ENCODE measurements around the gene UBE2E2. TPM values are rescaled to one million over a fixed set of nuclear protein-coding genes. Genes with fewer than 3 reads are reported as not detected.

UBE2E2 gene
- total RNA-seq, 1 donor from 2014 or later: 34.1 TPM

DNA sequence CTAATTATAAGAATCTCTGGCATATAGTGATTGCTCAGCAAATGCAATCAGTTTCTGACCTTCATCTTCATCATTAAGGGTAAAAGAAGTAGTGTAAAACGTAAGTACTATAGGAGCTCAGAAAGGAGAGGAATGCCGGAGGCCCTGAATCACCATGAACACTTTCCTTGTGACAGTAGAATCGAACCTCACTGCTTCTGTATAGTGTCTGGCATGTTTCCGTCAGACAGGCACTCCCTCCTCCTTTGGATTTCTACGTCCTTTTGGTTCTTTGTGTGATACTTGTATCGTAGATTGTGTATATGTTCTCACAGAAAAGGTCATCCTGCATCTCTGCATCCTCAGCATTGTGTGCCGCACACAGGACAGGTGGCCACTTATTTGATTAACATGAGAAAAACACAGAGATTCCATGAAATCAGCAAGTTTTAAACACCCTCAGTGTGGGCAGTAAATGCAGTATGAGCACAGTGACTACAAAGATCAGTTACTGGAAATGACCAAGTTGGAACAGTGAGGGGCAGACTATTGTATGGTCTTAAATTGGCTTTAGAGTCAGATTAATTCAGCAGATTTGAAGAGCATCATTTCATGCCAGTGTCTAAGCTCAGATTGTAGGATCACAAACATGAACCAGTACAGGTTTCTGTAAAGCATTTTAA is 234.5 kb downstream of the UBE2E2 start:
- DNase-seq (ENCODE audit: low read depth, low spot score): no peak

DNA sequence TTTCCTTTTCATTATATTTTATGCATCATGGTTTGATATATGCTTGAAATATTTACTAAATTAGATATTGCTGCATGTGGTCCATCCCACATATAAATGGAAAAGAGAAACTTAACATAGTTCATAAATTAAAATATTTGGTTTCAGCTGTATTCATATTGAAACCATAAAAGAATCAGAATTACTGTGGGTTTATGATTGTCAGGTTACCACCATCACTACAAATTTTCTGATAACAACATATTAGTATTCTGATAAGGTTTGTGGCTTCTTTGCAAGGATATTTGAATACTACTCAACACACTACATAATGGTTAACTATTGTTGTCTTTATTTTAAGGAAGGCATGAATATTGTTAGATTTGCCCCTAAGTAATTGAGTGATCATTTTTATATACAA is 235.5 kb downstream of the UBE2E2 start:
- no peak for DNase-seq (ENCODE audit: low read depth, low spot score)

DNA sequence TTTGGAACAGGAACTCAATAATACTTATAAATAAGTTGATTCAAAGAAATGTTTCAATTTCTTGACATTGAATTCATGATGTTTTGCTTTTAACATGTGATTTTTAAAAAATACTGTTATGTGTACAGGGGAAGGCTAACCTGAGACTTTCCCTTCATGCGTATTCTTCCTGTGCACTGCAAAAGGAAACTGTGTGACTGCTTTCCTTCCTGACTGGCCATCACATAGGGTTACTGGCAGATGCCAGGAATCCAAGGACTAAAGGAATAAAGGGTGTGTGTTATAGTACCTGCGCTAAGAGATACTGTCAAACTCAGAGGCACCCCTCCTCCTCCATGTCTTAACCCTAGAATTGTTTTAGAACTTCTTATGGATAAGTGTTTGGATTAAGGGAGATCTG is 236.0 kb downstream of the UBE2E2 start:
- DNase-seq (ENCODE audit: low read depth, low spot score): peak; percentile 10

DNA sequence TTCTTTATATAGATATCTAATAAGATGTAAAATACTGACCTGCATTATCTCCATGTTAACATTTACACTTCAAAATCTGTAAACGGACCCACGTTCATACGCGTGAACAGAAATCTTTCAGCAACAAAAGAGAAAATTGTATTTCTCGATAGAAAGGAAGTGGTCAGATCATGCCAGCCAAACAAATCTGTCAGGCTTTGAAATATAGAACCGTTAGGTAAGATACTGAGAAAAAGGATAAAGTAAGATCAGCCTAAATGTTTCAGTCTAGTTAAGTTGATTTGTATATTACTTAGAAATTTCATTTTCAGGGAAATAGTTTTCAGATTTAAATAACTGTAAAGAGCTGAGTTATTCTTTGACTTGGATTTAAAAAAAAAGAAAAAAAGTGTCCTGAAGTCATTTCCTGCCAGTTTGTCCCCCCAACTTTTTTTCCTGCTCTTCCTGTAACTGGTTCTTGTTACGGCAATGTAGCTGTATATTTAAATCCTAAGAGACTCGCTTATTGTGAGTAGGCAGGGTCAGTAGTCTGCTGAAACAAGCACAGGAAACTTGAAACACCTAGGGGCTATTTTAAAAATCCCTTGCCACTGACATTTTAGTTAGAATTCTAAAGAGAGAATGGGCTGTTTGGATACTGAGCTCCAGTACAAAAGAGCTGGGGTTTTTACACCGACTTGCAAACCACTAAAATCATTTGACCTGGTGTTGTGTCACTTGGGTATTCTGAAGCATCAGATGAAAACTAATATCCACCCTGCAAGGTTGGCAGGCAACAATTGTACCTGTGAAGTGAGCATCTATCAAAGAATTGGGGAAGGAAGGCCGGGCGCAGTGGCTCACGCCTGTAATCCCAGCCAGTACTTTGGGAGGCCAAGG is 237.5 kb downstream of the UBE2E2 start:
- no peak for DNase-seq (ENCODE audit: low read depth, low spot score)

DNA sequence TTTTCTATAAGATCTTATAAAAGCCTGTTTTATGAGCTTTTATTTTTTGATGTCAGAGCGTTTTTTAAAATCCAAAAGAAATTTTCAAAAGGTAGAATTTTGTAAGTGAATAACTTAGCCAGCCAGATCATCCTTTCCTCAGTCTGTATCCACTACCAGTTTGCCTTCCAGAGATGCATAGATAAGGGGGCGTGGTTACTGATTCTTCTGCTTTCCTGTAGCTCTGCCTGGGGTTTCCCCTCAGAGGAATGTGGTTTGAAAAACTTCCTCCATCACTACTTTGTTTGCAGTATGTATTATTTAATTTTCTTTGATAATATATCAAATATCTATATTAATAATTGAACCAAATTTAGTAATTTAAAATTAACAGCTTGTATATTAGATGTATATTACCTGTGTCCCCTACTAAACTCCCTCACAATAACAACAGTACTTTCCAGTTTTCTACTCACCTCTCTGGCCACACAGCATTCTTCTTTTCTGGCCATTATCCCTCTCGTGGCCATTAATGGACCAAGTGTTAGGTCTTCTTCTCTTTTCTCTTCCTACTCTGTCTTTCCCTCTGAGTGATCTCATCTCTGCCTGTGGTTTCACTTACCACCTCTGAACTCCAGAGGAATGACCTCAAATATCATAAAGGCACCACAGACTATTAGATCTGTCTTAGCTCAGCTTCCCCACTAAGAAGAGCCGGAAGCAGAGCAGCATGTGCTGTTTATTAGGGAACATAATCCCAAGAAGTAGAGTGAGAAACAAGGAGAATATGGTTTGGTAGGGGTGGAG is 239.7 kb downstream of the UBE2E2 start:
- DNase-seq (ENCODE audit: low read depth, low spot score): no peak

DNA sequence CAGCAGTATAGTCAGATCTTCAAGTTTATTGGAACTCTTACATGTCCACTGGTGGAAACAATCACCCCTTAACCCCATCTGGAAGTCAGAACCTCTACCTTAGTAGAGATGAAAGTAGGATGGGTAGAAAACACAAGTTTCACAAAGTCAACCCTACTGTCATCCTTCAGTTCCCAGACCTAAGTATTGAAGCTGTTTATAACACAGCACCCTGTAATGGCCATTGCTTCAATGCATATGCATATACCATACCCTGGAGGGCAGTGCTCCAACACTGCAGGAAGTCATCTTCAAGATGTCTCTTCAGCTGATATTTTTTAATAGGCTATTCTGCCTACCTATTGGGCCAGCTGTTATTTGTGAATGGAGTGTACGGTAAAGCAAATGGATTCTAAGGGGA is 241.3 kb downstream of the UBE2E2 start:
- DNase-seq (ENCODE audit: low read depth, low spot score): no peak

DNA sequence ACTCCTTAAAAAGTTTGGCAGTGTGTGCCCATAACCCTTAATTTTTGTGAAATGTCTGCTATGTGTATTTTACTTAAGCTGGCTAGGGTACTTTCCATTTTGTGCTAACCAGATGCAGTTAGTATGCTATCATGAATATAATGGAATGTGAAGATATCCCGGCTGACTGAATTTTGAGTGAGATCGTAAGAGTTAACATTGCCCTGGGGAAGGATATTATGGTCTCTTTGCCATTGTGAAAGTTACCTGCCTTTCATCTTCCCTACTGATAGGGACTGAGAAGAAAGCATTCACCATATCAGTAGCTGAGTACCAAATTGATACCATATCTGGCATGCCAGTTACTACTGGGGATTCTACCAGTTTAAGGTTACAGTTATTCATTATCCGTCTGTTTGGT is 243.2 kb downstream of the UBE2E2 start:
- no peak for DNase-seq (ENCODE audit: low read depth, low spot score)

DNA sequence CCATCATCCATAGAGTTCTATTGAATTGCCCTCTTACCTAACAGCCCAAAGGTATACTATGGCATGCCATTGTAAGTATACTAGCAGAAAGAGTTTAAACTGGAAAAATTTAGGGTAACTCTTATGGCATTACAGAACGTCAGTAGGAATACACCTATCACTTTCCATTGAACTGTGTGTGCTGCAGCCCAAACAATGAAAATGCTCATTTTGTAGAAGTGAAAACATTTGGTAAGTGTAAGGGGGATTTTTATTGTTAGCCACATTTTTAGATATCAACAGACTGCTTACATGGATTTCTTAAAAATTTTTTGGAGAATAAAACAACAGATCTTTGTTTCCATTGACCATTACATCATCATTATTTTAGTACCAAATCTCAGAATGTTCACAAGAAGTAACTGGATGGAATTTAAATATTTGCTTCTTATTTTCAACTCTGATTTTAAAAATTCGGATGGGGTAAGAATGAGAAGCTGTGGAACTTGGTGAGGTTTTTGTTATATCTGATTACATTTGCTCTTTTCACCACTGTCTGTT is 245.9 kb downstream of the UBE2E2 start:
- DNase-seq (ENCODE audit: low read depth, low spot score): no peak

DNA sequence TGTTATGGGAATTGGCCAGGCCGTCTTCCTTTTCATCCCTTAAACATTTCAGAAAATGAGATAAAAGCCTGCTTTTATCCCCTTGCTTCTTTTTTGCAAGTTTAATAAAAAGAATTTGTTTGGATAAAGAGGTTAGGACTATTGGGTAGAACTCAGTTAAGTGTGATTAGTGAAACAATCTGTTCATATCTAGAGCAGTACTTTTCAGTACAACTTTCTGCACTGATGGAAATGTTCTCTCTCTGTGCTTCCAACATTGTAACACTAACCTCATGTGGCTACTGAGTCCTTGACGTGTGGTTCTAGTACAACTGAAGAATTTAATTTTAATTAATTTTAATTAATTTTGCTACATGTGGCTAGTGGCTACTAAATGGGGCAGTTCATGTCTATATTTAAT is 246.9 kb downstream of the UBE2E2 start:
- no peak for DNase-seq (ENCODE audit: low read depth, low spot score)

DNA sequence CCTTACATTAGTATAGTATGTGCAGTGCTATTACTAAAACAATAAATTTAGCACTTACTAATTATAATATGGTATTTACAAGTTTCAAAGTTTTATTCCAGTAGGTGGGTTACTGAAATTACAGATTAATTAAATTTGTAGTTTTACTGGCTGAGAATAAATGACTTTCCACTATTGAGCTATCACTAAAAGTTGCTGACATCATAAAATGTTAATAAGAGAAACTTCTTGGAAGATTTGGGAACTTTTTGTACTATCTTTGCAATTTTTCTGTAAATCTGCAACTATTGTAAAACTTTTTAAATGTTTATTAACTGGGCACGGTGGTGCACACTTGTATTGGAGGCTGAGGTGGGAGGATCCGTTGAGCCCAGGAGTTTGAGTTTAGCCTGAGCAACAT is 247.7 kb downstream of the UBE2E2 start:
- no peak for DNase-seq (ENCODE audit: low read depth, low spot score)

DNA sequence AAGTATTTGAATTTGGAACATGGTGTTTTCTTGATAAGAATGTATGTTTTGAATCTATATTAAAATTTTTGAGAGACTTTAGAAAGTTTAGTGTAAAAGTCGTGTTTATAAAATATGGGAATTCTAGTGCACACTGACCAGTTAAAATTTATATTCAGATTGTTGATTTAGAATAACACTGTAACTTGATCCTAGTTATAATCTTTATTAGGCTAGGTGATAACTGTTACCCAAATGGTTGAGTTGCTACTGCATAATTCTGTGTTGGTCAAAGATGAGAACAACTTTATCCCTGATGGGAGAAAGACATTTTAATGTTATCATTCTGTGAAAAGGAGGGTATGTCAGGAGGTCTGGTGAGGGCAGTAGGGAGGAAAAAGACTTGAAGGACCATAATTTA is 249.3 kb downstream of the UBE2E2 start:
- no peak for DNase-seq (ENCODE audit: low read depth, low spot score)

DNA sequence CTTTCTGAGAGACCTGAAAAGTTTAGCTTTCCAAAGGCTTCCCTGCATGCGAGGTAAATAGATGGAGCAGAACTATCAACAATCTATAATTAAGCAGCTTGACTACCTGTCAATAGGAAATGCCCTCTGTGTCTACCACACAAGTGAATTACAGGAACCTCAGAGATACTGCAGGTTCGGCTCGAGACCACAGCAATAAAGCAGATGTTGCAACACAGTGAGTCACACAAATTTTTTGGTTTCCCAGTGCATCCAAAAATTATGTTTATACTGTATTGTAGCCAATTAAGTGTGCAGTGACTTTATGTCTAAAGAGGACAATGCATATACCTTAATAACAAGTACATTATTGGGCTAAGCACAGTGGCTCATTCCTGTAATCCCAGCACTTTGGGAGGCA is 252.0 kb downstream of the UBE2E2 start:
- DNase-seq (ENCODE audit: low read depth, low spot score): no peak

DNA sequence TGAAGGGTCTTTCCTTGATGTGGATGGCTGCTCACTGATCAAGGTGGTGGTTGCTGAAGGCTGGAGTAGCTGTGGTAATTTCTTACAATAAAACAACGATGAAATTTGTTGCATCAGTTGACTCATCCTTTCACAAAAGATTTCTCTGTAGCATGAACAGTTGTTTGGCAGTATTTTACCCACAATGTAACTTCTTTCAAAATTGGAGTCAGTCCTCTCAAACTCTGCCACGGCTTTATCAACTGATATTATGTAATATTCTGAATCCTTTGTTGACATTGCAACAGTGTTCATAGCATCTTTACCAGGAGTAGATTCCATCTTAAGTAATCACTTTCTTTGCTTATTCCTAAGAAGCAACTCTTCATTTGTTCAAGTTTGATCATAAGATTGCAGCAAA is 252.6 kb downstream of the UBE2E2 start:
- no peak for DNase-seq (ENCODE audit: low read depth, low spot score)

DNA sequence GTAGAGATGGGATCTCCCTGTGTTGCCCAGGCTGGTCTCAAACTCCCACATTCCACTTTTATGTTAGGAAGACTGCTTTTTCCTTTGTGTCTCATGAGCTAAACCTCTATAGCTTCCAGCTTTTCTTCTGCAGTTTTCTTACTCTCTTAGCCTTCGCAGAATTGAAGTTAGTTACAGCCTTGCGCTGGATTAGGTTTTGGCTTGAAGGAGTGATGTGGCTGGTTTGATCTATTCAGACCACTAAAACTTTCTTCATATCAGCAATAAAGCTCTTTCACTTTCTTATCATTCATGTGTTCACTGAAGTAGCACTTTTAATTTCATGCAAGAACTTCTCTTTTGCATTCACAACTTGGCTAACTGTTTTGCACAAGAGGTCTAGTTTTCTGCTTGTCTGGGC is 254.6 kb downstream of the UBE2E2 start:
- DNase-seq (ENCODE audit: low read depth, low spot score): no peak

DNA sequence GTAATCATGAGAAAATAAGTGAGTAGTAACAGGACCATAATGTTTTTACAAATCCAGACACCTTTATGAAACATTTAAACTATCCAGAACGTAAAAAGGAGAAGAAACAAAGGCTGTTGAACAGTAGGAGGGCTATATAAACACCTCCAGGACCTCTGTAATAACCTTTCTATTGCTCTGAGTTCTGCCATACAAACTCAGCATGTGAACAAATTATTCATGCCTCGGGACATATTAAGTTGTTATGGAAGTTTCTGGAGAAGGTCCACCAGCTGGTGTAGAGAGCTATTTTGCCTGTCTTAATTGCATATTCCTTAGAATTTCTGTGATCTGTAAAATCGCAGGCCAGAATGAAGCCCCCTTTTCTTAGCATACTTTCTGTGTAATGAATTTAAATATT is 256.3 kb downstream of the UBE2E2 start:
- DNase-seq (ENCODE audit: low read depth, low spot score): no peak

DNA sequence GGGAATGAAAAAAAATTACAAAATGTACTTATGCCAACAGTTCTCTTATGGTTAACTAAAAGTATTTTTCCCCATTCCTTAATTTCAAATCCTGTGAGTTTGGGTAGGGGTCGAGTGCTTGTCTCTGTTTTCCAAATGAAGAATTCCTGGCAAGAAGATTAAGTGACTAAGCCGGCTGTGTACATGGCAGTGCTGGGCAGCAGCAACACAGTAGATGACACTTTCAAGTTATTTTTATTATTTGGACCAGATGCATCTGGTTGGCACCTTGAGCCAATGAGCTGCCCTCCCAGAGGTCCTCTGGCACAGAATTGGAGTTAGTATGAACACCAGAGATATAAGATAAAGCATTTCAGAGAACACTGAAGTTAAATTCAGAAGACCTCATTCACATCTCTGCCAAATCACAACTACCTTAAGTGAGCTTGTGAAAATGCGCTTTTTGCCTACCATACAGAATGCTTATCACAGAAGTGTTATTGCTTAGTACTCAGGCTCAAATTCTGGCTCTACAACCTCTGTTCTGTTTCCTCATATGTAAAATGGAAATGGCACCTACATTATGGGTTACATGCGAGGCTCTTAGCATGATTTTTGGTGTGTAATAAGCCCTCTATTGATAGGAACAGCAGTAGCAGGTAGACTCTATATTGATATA is 256.9 kb downstream of the UBE2E2 start:
- DNase-seq (ENCODE audit: low read depth, low spot score): no peak

DNA sequence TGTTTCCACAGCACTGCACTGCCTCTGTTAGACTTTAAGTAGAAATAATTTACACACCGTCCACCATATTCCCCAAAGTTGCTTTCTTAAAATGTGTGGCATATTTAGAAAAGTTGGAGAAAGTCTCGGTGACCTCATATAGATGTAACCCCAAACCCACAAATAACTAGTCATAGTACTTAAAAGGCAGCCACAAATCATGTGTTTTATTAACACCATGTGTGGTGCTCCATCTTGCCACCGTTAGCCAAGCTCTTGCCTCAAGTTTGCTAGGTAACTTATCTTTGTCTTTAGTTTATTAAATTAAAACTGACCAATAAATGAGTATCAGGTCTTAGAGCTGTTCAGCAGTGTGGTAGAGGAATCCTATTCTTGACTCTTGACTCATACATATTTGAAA is 257.9 kb downstream of the UBE2E2 start:
- DNase-seq (ENCODE audit: low read depth, low spot score): no peak

DNA sequence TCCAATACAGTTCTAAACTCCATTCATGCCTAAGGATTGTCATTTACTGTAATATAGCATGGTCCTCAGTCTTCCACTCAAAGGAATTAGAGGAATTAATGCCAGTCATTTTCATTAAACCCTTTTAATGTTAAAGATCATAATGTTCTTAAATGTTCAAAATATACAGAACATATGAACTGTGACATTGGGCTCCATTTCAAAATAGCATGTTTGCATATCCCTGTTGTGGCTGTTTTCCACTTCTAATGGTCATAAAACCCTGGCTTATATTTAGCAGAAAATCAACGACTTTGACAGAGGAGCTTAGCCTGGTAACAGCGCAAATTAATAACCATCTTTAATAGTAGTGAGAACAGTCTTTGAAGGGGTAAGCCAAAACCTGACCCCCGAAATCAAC is 260.7 kb downstream of the UBE2E2 start:
- no peak for DNase-seq (ENCODE audit: low read depth, low spot score)

DNA sequence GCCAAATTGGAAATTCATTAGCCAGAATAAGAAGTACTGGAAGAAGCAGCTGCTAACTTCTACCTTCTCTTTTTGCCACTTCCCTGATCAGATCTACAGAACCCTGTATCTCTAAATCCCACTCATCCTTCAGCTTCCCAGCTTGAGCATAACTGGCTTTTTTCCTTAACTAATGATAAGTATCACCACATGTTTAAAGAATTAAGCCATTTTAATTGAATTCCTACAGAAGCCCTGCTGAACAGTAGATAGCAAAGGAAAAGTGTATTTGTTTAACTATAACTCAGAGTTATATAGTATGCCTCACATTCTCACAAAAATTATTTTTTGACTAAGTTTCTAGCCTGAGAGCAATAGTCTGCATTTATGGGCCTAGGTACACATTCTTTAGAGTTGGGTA is 262.4 kb downstream of the UBE2E2 start:
- no peak for DNase-seq (ENCODE audit: low read depth, low spot score)

DNA sequence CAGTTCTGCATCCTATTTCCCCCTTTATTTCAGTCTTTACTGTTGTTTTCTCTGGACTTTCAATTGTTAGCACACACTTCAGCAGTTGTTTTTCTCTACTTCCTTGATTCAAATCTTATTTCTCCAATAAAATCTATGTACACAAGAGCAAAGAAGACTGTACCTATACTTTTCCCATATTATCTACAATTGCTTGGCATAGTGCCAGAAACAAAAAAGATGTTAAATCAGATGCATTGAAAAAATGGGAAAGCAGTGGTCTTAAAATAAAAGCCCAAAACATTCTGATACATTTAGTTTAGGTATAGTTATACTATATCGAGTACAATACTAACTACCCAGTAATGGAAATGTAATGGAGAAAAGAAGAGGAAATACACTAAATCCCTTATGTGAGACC is 265.1 kb downstream of the UBE2E2 start:
- DNase-seq (ENCODE audit: low read depth, low spot score): no peak

DNA sequence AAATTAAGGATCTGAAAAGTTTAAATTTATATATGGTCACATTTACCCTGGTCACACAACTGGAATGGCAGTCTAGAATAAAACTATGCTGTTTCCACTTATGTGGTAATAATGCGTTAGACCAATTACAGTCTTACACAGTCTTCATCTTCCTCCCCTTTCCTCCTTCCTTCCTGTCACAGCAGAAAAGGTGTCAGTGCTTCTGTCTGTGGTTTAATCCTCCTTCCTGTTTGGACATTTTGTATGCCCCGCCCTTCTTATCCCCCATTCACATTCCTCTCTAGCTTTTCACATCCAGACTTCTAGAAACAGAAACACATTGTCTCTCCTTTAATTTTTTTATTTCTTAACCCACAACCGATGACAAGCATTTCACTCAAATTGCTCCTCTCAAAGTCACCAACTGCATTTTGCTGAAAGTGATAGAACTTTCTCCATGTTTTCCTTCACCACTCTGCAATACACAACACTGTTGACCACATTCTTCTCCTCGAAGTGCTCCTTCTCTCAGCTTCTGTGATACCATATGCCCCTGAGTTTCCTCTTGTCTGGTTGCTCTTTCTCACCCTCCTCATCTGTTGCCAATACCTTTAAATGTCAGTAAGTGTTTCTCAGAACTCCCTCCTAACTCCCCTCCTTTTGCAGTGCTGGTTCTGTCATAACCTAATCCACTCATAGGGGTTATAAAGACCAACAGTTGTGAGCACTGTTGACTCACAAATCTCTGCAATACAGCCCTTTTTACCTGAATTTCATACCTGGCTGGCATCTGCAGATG is 271.6 kb downstream of the UBE2E2 start:
- no peak for DNase-seq (ENCODE audit: low read depth, low spot score)
